Tibial nerve (tissue), 4 donors: Measurements from ENCODE around the gene DISP3.

Experiments used
- EP300 ChIP-seq, 2 donors: sonication (generic); formaldehyde crosslinking; IDR thresholded peaks; one replicate each; pipeline ENCODE4 v1.6.1; 2017; ENCODE audit warnings: antibody characterized with exemption in 2 of 2, mild to moderate bottlenecking in 1 of 2
- POLR2A ChIP-seq, 2 donors: fragments of 450-650 bp; IDR thresholded peaks; one replicate each; pipeline ENCODE4 v1.6.1; 2017; ENCODE audit warnings: antibody characterized with exemption in 2 of 2, mild to moderate bottlenecking in 2 of 2, moderate library complexity in 2 of 2
- TF ChIP-seq, protein P1 (sequence below), 5 experiments: fragments of 200-600 bp in 3 of 5; fragments of 450-650 bp in 2 of 5; sonication (generic) in 3 of 5; IDR thresholded peaks; one replicate each; pipeline ENCODE4 v1.5.1; 2016 to 2019; ENCODE audit warnings: antibody characterized with exemption in 5 of 5, mild to moderate bottlenecking in 3 of 5, moderate library complexity in 2 of 5

DNA sequence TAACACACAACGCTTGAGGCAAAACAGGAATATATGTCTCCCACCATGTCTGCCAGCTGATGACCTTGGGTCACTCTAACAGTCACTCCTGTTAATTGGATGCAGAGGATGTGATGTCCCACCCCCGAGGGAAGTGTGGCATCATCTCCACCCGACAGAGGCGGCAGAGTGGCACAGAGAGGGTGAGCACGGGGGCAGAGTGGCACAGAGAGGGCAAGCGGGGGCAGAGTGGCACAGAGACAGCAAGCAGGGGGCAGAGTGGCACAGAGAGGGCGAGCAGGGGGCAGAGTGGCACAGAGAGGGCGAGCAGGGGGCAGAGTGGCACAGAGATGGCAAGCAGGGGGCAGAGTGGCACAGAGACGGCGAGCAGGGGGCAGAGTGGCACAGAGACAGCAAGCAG lies 44.3 kb downstream of the DISP3 start:
- no peak for TF ChIP-seq EP300 (IDR thresholded peaks at IDR 0.05)
- TF ChIP-seq, protein P1, sequence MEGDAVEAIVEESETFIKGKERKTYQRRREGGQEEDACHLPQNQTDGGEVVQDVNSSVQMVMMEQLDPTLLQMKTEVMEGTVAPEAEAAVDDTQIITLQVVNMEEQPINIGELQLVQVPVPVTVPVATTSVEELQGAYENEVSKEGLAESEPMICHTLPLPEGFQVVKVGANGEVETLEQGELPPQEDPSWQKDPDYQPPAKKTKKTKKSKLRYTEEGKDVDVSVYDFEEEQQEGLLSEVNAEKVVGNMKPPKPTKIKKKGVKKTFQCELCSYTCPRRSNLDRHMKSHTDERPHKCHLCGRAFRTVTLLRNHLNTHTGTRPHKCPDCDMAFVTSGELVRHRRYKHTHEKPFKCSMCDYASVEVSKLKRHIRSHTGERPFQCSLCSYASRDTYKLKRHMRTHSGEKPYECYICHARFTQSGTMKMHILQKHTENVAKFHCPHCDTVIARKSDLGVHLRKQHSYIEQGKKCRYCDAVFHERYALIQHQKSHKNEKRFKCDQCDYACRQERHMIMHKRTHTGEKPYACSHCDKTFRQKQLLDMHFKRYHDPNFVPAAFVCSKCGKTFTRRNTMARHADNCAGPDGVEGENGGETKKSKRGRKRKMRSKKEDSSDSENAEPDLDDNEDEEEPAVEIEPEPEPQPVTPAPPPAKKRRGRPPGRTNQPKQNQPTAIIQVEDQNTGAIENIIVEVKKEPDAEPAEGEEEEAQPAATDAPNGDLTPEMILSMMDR (IDR thresholded peaks at IDR 0.05): no peak
- no peak for TF ChIP-seq POLR2A (IDR thresholded peaks at IDR 0.05)
